HL-60 (cell line): ENCODE data around the gene BAZ1A.

Experiments used
- DNase-seq, 2 experiments: peaks; one replicate each; pipeline ENCODE4 v3.0.0-alpha.2; 2010 to 2020; ENCODE audit warnings: low read depth in 1 of 2, low spot score in 1 of 2
- H3K27ac ChIP-seq: fragments of 250-450 bp; sonication (Bioruptor Pico); replicated peaks from 2 replicates; pipeline ENCODE4 v1.5.1; 2020; ENCODE audit warnings: mild to moderate bottlenecking, moderate library complexity
- H3K27me3 ChIP-seq: fragments of 250-450 bp; sonication (Bioruptor Pico); 2 replicates; pipeline ENCODE4 v1.5.1; 2021; ENCODE audit warnings: mild to moderate bottlenecking, moderate library complexity; ENCODE audit not compliant: insufficient read depth, poor library complexity, severe bottlenecking
- H3K4me3 ChIP-seq: replicated peaks from 2 replicates; pipeline ENCODE4 v1.5.1; 2011; ENCODE audit warnings: mild to moderate bottlenecking, control low read depth, low read length; ENCODE audit not compliant: insufficient read depth
- CTCF ChIP-seq: IDR thresholded peaks from one replicate; pipeline ENCODE4 v1.5.1; 2011; ENCODE audit warnings: low read length, control low read depth, inconsistent platforms; ENCODE audit not compliant: insufficient read depth
- GABPA ChIP-seq: IDR thresholded peaks from 2 replicates; pipeline ENCODE4 v1.6.1; 2012; ENCODE audit warnings: low read depth
- POLR2AphosphoS5 ChIP-seq: IDR thresholded peaks from 2 replicates; pipeline ENCODE4 v1.6.1; 2012; ENCODE audit warnings: low read depth
- REST ChIP-seq: IDR thresholded peaks from 2 replicates; pipeline ENCODE4 v1.6.1; 2012; ENCODE audit warnings: low read depth; ENCODE audit not compliant: insufficient replicate concordance
- SPI1 ChIP-seq: IDR thresholded peaks from 2 replicates; pipeline ENCODE4 v1.6.1; 2012; ENCODE audit warnings: low read depth, mild to moderate bottlenecking, borderline replicate concordance

BAZ1A gene

GRCh38 chr14:34770901-34771300 is 104.3 kb downstream of the BAZ1A start:
- no peak for TF ChIP-seq GABPA
- no peak for TF ChIP-seq REST
- no peak for TF ChIP-seq CTCF
- TF ChIP-seq POLR2AphosphoS5, result no peak
- TF ChIP-seq SPI1, result no peak
- H3K27me3 ChIP-seq, result no peaks in the 10 kb centered on the region
- H3K27ac ChIP-seq, result no peak overlapping the region

GRCh38 chr14:34766606-34767005 is 108.6 kb downstream of the BAZ1A start:
- Histone ChIP-seq H3K27ac (no peak overlapping the region), H3K27me3 (no peaks in the 10 kb centered on the region), H3K4me3 (no peak overlapping the region)
- no peak for DNase-seq
- TF ChIP-seq GABPA, result no peak
- no peak for TF ChIP-seq CTCF
- TF ChIP-seq SPI1, result no peak
- TF ChIP-seq POLR2AphosphoS5, result no peak
- no peak for TF ChIP-seq REST

More at GRCh38 chr14:34770901-34771300, 104.3 kb downstream of the BAZ1A start:
- no peak for DNase-seq
- H3K4me3 ChIP-seq, result no peak overlapping the region

GRCh38 chr14:34766060-34766459 is 109.1 kb downstream of the BAZ1A start:
- no peaks in the 10 kb centered on the region for H3K27me3 ChIP-seq
- TF ChIP-seq SPI1 (no peak), REST (no peak), GABPA (no peak), POLR2AphosphoS5 (no peak), CTCF (no peak)
- no peak overlapping the region for H3K4me3 ChIP-seq
- H3K27ac ChIP-seq, result no peak overlapping the region
- DNase-seq, result no peak
